Stimulated activated CD4-positive, alpha-beta T cell treated with anti-CD3 and anti-CD28 coated beads, TNF-alpha, amount 100 ng/mL, for 24 hours (primary cell): Measurements from ENCODE around the gene MYO18B.
"Not testable (repeated sequence)": the region's sequence is repeated elsewhere in the genome, so short reads cannot be mapped to it uniquely, and the experiment has no call there.

Experiments
- DNase-seq, 3 experiments: peaks; one replicate each; pipeline ENCODE4 v3.0.0-alpha.2; 2020; ENCODE audit warnings: low read depth in 3 of 3

Gene MYO18B

GRCh38 chr22:25741692-25742626 lies at the start of gene MYO18B:
Gene MYO18B, plus strand, starts transcription at chr22:25742188. Its CDS starts 18,905 bp downstream, at chr22:25761093.
- DNase-seq = no peak

- no peak for DNase-seq
These were observed 49.4 kb upstream of the MYO18B start for GRCh38 chr22:25692397-25693267.

GRCh38 chr22:25693268-25693565 lies 48.8 kb upstream of the MYO18B start:
- DNase-seq = no peak

GRCh38 chr22:25694196-25694907 lies 47.6 kb upstream of the MYO18B start:
- DNase-seq = no peak

GRCh38 chr22:25695146-25695545 lies 46.8 kb upstream of the MYO18B start:
- no peak for DNase-seq

- DNase-seq = no peak
These were observed 45.2 kb upstream of the MYO18B start for GRCh38 chr22:25696763-25697162.

- DNase-seq = no peak
These were observed 44.8 kb upstream of the MYO18B start for GRCh38 chr22:25697181-25697664.

GRCh38 chr22:25697978-25698377 lies 44.0 kb upstream of the MYO18B start:
- no peak for DNase-seq

- DNase-seq = no peak
These were observed 43.5 kb upstream of the MYO18B start for GRCh38 chr22:25698461-25698860.

- DNase-seq = no peak
These were observed 43.0 kb upstream of the MYO18B start for GRCh38 chr22:25698978-25699377.

GRCh38 chr22:25701056-25701780 lies 40.8 kb upstream of the MYO18B start:
- no peak for DNase-seq

GRCh38 chr22:25702040-25702439 lies 39.9 kb upstream of the MYO18B start:
- no peak for DNase-seq

- no peak for DNase-seq
These were observed 39.3 kb upstream of the MYO18B start for GRCh38 chr22:25702571-25703167.

GRCh38 chr22:25704701-25705100 lies 37.3 kb upstream of the MYO18B start:
- DNase-seq = no peak

GRCh38 chr22:25706197-25706596 lies 35.8 kb upstream of the MYO18B start:
- no peak for DNase-seq

GRCh38 chr22:25708430-25708829 lies 33.6 kb upstream of the MYO18B start:
- DNase-seq = not testable (repeated sequence)

GRCh38 chr22:25709758-25710157 lies 32.2 kb upstream of the MYO18B start:
- DNase-seq = no peak

GRCh38 chr22:25710501-25710900 lies 31.5 kb upstream of the MYO18B start:
- DNase-seq = no peak

- no peak for DNase-seq
These were observed 30.5 kb upstream of the MYO18B start for GRCh38 chr22:25711491-25711890.

- no peak for DNase-seq
These were observed 29.2 kb upstream of the MYO18B start for GRCh38 chr22:25712661-25713400.
